LNCAP (cell line): Measurements from ENCODE around the gene FAM9C.

ENCODE experiments used
- TF ChIP-seq, protein P1 (sequence below): fragments of 450-650 bp; IDR thresholded peaks from 2 replicates; pipeline ENCODE4 v1.5.1; 2017; ENCODE audit warnings: mild to moderate bottlenecking

Gene FAM9C

DNA sequence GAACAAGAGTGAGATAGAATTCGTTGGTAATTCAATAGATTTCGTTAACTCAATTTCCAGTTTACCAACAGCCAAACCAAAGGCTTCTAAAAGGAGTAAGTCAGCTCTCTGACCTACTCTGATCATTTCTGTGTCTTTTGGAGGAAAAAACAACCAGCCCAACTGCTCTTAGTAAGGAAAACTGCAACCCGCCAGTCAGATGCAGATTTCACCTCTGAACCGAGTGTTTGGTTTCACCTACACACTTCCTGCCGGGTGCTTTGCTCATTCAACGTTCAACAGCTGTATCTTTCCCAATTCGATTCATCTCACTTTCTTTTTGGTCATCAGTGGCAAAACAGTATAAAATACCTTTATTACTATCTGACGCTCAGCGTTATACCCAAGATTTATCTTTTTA, 45.0 kb downstream of the FAM9C start:
- TF ChIP-seq, protein P1, sequence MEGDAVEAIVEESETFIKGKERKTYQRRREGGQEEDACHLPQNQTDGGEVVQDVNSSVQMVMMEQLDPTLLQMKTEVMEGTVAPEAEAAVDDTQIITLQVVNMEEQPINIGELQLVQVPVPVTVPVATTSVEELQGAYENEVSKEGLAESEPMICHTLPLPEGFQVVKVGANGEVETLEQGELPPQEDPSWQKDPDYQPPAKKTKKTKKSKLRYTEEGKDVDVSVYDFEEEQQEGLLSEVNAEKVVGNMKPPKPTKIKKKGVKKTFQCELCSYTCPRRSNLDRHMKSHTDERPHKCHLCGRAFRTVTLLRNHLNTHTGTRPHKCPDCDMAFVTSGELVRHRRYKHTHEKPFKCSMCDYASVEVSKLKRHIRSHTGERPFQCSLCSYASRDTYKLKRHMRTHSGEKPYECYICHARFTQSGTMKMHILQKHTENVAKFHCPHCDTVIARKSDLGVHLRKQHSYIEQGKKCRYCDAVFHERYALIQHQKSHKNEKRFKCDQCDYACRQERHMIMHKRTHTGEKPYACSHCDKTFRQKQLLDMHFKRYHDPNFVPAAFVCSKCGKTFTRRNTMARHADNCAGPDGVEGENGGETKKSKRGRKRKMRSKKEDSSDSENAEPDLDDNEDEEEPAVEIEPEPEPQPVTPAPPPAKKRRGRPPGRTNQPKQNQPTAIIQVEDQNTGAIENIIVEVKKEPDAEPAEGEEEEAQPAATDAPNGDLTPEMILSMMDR = no peak

DNA sequence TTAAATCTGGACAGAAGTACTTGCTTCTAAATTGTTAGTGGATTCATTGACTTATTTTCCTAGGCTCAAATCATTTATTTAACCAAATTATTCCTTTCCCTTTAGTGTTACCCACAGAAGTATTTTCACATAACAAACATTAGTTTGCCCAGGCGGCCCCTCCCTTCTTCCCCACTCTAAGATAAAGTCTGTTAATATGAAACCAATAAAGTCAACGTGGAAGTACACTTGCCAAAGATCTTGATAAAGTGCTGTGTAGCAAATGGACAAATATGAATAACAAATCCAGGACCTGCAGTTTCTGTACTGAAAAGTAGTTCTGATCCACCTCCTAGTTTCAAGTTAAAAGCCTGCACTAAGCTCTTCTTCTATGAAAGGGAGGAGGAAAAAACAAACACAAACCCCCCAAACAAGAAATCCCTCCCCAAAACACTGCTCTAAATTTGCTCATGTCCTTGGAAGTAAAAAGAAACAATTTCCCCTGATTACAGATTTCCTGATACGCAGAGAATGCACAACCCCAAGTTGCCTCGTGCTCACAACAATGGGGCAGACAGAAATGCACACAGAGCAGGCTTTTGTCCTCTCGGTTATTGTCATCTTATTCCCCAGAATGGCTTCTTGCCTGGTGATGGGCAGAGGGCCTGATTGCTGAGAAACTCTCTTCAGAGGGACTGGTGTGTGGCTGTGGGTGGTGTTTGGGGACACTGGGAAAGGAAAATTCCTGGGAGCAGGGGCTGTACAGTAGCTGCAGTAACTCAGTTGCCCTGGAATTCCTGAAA, 46.3 kb downstream of the FAM9C start:
- TF ChIP-seq, protein P1 = no peak

DNA sequence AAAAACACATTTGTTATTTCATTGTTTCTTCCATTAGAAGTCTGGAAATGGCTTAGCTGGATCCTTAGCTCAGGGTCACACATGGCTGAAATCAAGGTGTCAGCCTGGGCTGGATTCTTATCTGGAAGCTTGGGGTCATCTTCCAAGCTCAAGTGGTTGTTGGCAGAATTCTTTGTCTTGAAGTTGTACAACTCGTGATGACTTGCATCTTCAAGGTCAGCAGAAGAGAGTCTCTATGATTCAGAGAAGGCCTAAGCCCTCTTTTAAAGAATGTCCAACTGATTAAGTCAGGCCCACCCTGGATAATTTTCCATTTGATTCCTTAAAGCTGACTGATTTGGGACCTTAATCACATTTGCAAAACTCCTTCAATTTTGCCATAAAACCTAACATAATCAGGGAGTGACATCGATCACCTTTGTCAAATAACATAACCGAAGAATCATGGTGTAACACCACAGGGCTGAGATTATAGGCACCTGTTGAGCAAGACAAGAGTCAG, 47.4 kb downstream of the FAM9C start:
- TF ChIP-seq, protein P1 = no peak

DNA sequence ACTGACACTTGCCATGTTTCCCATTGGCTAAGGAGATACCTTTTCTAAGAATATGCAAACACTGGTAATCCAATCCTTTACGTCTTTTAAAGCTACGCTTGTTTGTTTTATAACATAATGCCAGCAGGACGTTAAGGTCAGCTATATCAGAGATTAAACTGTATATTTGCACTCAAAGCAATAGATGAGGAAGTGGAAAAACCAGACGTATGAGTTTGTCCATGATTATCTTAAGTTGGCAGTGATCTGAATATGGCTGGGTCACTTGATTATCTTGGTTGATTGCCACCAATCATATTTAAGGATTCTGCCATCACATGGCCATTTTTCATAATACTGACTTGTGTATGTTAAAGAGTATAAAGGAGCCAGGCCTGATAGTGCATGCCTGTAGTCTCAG, 50.1 kb downstream of the FAM9C start:
- TF ChIP-seq, protein P1 = no peak

DNA sequence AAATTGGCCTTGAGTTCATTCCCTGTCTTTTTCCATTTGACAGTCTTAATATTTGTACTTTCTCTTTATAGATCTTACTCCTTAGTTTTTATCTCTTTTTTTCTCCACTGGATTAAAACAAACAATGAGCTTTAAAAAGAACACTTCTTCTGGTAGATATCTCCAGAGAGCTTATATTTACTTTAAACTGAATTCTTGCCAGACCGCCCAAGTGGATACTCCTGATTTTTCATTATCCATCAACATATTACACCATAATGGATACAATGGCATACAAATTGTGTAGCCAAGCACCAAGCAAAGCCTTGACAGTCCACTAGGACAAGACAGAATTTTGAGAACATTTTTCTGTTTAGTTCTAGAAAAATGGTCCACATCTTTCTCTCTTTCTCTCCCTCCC, 50.6 kb downstream of the FAM9C start:
- TF ChIP-seq, protein P1 = no peak

DNA sequence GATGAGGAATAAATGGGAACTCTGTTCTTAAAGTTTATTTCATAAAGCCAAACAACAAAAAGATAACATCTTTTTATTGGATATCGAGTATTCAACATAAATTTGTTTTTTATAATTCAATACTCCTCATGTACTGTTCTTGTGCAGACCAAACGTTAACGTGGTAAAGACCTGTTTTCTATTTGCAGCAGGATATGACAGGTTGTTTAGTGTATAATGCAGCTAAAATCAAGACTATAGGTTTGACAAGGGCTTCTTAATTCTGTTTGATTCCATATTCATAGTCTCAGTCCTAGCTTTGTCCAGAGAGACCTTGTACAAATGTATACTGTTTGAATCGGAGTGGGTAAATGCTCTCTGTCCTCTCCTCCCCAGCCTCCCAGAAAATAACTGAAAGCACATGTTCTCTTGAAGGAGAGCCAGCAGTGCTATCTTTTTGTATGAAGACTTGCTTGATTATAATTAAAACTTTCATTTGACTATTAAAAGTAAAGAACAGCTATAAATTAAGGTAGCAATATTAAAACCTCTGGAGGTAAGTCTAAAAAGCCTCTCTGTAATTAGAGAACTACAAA, 51.8 kb downstream of the FAM9C start:
- TF ChIP-seq, protein P1 = no peak

DNA sequence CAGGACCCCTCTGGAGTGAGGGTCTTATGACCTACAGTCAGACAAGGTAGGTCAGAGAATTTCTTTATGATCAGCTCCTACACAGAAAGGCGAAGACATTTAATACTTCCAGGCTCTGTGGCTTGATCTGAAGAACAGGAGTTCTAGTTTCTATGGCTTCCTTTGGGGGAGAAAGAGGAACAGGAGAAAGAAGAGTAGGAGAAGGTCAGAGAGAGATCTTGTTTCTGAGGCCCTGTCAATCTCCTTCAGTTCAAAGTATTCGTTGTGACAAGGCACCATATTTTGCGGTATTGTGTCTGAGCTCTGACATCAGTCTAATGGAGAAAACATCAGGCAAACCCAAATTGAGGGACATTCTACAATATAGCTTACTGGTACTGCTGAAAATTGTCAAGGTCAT, 52.8 kb downstream of the FAM9C start:
- TF ChIP-seq, protein P1 = no peak
